Right renal cortex interstitium (tissue), 3 donors: Measurements from ENCODE around the gene KRT85. TPM values are rescaled to one million over a fixed set of nuclear protein-coding genes. Genes with fewer than 3 reads are reported as not detected.

ENCODE experiments used
- DNase-seq, 3 donors: peaks; one replicate each; pipeline ENCODE4 v3.0.0-alpha.2; 2013; ENCODE audit warnings: low read depth in 3 of 3, low spot score in 2 of 3
- polyA plus RNA-seq, 3 donors: library from polyadenylated mRNA; unstranded; fragments of 120-200 nt; gene quantifications; one replicate each; pipeline ENCODE4 v1.2.1, GENCODE V29; 2013; ENCODE audit not compliant: insufficient read length in 3 of 3

Gene KRT85
- polyA plus RNA-seq, 3 donors = not detected

- no peak for DNase-seq
These were observed 56.0 kb downstream of the KRT85 start for GRCh38 chr12:52311285-52311648.

DNA sequence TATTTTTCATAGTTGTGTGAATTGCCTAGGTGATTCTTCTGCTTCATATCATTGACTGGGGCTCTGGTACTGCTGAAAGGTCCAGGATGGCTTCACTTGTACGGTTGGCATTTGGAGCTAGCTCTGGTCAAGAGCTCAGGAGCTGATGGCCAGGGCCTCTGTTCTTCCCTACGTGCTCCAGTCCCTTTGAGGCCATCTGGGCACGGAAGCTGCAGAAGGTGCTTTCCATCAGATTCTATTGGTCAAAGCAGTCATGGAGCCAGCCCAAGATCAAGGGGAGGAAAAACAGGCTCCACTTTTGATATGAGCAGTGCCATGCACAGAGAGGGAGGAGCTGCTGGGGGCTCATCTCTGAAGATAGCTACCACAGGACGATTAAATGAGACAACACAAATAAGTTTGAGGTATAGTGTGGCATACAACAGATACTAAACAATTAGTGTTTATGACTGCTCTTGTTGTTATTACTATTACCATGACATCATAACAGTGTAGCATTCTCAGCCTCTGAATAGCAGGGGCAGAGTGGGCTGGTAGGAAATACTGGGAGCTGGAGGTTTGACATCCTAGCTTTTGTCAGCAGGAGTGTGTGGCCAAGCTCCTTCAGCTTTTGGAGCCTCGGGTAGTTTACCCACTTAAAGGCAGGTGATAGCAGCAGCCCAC is 56.5 kb downstream of the KRT85 start:
- DNase-seq = no peak

Other genes with a start within 250 kb of the KRT85 start
- gene KRT80, start 175.5 kb downstream of the KRT85 start, polyA plus RNA-seq = under 1 TPM; 0.64 to 0.89 (median 0.76) TPM
- gene KRT7, start 134.2 kb downstream of the KRT85 start, polyA plus RNA-seq = 100 to 1,000 TPM in 1 of 3 donors, 10 to 100 TPM in 2; 35.1 to 109 (median 56.3) TPM
- not detected for gene KRT86, start 92.8 kb downstream of the KRT85 start, polyA plus RNA-seq
- gene KRT81, start 75.9 kb downstream of the KRT85 start, polyA plus RNA-seq = not detected
- gene KRT83, start 46.1 kb downstream of the KRT85 start, polyA plus RNA-seq = not detected
- not detected for gene KRT84, start 18.2 kb upstream of the KRT85 start, polyA plus RNA-seq
- not detected for gene KRT82, start 38.9 kb upstream of the KRT85 start, polyA plus RNA-seq
- not detected for gene KRT75, start 66.9 kb upstream of the KRT85 start, polyA plus RNA-seq
- not detected for gene KRT6B, start 84.7 kb upstream of the KRT85 start, polyA plus RNA-seq
- gene KRT6C, start 106.3 kb upstream of the KRT85 start, polyA plus RNA-seq = not detected
- not detected for gene KRT6A, start 125.8 kb upstream of the KRT85 start, polyA plus RNA-seq
- under 1 TPM in 1 of 3 donors, not detected in 2; 0.40 TPM for gene KRT5, start 152.9 kb upstream of the KRT85 start, polyA plus RNA-seq
- gene KRT71, start 185.7 kb upstream of the KRT85 start, polyA plus RNA-seq = not detected
- not detected for gene KRT74, start 206.4 kb upstream of the KRT85 start, polyA plus RNA-seq
- gene KRT72, start 234.0 kb upstream of the KRT85 start, polyA plus RNA-seq = not detected